Myocyte (in vitro differentiated cells): ENCODE measurements around the gene ZNF763. TPM values are rescaled to one million over a fixed set of nuclear protein-coding genes. Genes with fewer than 3 reads are reported as not detected.
"Not testable (repeated sequence)": the region's sequence is repeated elsewhere in the genome, so short reads cannot be mapped to it uniquely, and the experiment has no call there.

ENCODE experiments used
- DNase-seq: peaks from one replicate; pipeline ENCODE4 v3.0.0-alpha.2; 2012; ENCODE audit warnings: low read depth
- polyA plus RNA-seq: library from polyadenylated mRNA; unstranded; fragments of >200 nt; gene quantifications from one replicate; pipeline ENCODE4 v1.2.1, GENCODE V29; 2012; ENCODE audit warnings: missing spikeins
- total RNA-seq: library from RNA; depleted of rRNA; stranded (reverse); fragments of >200 nt; gene quantifications from 2 replicates; pipeline ENCODE4 v1.2.3, GENCODE V29; 2014

Gene ZNF763
- 0.59 and 1.4 TPM in 2 replicates for total RNA-seq
- polyA plus RNA-seq, result 1.1 TPM

DNA sequence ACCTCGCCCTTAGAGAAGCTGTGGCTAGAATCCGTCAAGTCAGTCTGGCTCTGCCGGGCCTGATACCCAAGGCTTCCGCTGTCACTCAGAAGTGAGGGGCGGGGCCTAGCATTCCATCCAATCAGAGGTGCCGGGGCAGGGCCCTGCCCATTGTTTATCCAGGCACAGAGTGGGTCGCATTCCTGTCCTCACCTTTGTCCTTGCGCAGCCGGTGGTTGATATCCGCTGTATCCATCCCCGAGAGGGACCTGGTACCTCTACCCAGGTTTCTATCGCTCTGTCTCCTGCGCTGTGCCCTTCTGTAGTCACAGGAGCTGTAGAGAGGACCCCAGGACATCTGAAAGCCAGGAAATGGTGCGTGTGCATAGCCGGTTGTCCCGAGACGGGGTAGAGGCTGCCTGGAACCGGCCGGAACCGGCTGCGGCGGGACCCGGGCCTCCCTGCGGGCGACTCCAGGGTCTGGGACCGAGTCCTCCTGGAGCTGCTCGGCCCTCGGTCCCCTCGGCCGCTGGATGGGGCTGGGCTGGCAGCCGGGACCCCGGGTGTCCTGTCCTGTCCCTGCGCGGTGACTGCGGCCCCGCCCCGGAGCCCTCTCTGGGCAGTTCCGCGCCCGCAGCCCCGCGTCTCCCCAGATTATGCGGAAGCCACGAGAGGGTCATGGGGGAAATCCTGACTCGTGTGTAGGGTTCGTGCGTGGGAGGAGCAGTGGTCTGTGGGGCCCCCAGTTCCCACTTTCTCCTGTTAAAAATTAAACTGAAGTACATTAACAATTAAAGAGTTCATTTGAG, at the start of gene ZNF763:
Gene ZNF763, plus strand, starts transcription at position 183 of the 788 bp plus-strand sequence. Its CDS starts 169 bp downstream, at position 352.
- DNase-seq, result peak; percentile 86

GRCh38 chr19:11921852-11922495, 42.9 kb upstream of the ZNF763 start:
- DNase-seq, result no peak

DNA sequence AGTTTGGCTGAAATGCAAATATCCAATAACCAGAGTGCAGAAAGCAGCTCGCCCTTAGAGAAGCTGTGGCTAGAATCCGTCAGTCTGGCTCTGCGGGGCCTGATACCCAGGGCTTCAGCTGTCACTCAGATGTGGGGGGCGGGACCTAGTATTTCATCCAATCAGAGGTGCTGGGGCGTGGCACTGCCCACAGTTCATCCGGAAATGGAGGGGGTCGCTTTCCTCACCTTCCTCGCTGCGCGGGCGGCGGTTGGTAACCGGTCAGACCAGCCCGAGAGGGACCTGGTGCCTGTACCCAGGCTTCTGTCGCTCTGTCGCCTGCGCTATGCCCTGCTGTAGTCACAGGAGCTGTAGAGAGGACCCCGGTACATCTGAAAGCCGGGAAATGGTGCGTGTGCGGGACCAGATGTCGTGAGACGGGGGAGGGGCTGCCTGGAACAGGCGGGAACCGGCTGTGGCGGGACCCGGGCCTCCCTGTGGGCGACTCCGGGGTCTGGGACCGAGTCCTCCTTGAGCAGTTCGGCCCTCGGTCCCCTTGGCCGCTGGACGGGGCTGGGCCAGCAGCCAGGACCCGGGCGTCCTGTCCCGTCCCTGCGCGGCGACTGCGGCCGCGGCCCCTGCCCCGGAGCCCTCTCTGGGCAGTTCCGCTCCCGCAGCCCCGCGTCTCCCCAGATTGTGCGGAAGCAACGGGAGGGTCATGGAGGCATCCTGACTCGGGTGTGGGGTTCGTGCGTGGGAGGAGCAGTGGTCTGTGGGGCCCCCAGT, 39.8 kb upstream of the ZNF763 start, which contains the start of gene ZNF700:
Gene ZNF700, plus strand, starts transcription at position 222 of the 765 bp plus-strand sequence. Its CDS starts 104 bp downstream, at position 326.
- peak; percentile 95 for DNase-seq

GRCh38 chr19:11925651-11926187, 39.1 kb upstream of the ZNF763 start:
- not testable (repeated sequence) for DNase-seq

DNA sequence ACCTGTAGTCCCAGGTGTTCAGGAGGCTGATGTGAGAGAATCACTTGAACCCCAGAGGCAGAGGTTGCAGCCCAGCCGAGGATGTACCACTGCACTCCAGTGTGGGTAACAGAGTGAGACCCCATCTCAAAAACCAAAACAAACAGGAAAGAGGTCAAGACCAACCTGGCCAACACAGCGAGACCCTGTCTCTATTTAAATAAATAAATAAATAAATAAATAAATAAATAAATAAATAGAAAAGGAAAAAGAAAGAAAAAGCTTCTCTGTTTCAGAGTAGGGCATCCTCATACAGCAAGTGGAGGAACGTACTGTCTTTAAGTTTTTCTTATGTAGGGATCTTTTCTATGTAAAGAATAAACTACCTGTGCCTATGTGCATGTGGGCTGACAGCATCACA, 37.6 kb upstream of the ZNF763 start:
- no peak for DNase-seq

GRCh38 chr19:11931051-11931450, 33.8 kb upstream of the ZNF763 start:
- DNase-seq, result peak; percentile 48

DNA sequence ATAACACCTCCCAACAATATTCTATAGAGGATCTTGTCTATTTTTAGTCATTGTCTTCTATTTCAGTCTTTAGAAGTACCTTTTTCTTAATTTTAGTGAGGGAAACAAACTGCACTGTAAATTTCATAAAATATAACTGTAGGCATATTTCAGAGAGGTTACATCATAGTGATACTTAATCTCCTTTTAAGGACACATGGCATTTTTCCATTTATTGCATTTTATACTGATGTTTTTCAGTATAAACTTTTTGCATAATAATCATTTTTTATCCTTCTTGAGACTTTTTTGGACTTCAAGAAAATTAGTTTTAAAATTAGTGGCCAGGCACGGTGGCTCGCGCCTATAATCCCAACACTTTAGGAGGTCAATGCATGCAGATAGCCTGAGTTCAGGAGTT, 33.3 kb upstream of the ZNF763 start:
- no peak for DNase-seq

DNA sequence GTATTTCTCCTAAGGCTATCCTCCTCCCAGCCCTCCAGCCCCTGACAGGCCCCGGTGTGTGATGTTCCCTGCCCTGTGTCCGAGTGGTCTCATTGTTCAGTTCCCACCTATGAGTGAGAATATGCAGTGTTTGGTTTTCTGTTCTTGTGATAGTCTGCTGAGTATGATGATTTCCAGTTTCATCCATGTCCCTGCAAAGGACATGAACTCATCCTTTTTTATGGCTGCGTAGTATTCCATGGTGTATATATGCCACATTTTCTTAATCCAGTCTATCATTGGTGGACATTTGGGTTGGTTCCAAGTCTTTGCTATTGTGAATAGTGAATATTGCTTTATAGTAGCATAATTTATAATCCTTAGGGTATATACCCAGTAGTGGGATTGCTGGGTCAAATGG, 29.0 kb upstream of the ZNF763 start:
- not testable (repeated sequence) for DNase-seq

DNA sequence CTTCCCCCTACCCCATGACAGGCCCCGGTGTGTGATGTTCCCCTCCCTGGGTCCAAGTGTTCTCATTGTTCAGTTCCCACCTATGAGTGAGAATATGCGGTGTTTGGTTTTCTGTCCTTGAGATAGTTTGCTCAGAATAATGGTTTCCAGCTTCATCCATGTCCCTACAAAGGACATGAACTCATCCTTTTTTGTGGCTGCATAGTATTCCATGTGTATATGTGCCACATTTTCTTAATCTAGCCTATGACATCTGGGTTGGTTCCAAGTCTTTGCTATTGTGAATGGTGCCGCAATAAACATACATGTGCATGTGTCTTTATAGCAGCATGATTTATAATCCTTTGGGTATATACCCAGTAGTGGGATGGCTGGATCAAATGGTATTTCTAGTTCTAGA, 26.5 kb upstream of the ZNF763 start:
- not testable (repeated sequence) for DNase-seq

DNA sequence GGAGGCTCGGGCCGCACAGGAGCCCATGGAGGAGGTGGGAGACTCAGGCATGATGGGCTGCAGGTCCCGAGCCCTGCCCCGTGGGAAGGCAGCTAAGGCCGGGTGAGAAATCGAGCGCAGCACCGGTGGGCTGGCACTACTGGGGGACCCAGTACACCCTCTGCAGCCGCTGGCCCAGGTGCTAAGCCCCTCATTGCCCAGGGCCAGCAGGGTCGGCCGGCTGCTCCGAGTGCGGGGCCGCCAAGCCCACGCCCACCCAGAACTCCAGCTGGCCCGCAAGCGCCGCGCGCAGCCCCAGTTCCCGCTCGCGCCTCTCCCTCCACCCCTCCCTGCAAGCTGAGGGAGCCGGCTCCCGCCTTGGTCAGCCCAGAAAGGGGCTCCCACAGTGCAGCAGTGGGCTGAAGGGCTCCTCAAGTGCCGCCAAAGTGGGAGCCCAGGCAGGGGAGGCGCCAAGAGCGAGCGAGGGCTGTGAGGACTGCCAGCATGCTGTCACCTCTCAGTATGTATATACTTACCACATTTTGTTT, 23.4 kb upstream of the ZNF763 start:
- not testable (repeated sequence) for DNase-seq

GRCh38 chr19:11942008-11942842, 22.6 kb upstream of the ZNF763 start:
- no peak for DNase-seq

- no peak for DNase-seq
Observed at GRCh38 chr19:11942843-11943108, 22.1 kb upstream of the ZNF763 start.

GRCh38 chr19:11944656-11945055, 20.2 kb upstream of the ZNF763 start:
- no peak for DNase-seq

DNA sequence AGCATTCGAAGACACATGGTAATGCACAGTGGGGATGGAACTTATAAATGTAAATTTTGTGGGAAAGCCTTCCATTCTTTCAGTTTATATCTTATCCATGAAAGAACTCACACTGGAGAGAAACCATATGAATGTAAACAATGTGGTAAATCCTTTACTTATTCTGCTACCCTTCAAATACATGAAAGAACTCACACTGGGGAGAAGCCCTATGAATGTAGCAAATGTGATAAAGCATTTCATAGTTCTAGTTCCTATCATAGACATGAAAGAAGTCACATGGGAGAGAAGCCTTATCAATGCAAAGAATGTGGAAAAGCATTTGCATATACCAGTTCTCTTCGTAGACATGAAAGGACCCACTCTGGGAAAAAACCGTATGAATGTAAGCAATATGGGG, 16.2 kb upstream of the ZNF763 start:
- peak; percentile 0 for DNase-seq

DNA sequence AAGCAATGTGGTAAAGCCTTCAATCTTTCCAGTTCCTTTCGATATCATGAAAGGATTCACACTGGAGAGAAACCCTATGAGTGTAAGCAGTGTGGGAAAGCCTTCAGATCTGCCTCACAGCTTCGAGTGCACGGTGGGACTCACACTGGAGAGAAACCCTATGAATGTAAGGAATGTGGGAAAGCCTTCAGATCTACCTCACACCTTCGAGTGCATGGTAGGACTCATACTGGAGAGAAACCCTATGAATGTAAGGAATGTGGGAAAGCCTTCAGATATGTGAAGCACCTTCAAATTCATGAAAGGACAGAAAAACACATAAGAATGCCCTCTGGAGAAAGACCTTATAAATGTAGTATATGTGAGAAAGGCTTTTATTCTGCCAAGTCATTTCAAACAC, 15.6 kb upstream of the ZNF763 start:
- DNase-seq, result peak; percentile 13

DNA sequence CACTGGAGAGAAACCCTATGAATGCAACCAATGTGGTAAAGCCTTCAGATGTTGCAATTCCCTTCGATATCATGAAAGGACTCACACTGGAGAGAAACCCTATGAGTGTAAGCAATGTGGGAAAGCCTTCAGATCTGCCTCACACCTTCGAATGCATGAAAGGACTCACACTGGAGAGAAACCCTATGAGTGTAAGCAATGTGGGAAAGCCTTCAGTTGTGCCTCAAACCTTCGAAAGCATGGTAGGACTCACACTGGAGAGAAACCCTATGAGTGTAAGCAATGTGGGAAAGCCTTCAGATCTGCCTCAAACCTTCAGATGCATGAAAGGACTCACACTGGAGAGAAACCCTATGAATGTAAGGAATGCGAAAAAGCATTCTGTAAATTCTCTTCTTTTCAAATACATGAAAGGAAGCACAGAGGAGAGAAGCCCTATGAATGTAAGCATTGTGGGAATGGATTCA, 15.2 kb upstream of the ZNF763 start:
- DNase-seq, result peak; percentile 1

DNA sequence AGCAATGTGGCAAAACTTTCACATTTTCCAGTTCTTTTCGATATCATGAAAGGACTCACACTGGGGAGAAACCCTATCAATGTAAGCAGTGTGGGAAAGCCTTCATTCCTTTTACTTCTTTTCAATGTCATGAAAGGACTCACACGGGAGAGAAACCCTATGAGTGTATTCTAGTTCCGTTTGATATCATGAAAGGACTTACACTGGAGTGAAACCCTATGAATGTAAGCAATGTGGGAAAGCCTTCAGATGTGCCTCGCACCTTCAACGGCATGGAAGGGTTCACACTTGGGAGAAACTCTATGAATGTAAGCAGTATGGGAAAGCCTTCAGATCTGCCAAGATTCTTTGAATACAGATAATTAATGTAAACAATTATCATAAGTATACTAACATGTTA, 14.5 kb upstream of the ZNF763 start:
- no peak for DNase-seq

- peak; percentile 71 for DNase-seq
Observed at GRCh38 chr19:11963566-11964355, 1.1 kb upstream of the ZNF763 start.

- no peak for DNase-seq
Observed at GRCh38 chr19:11964496-11964857, 363 bp upstream of the ZNF763 start.

- DNase-seq, result no peak
Observed at GRCh38 chr19:11970174-11970573, 5.3 kb downstream of the ZNF763 start.
